Measurements from ENCODE around the gene TRMU.

The TRMU gene

GRCh38 chr22:46336119-46337078, 885 bp downstream of the TRMU start:
- DNase-seq (ENCODE audit: low read depth in 2 of 2), result no peak

- DNase-seq (ENCODE audit: low read depth in 2 of 2), result no peak
Measured at GRCh38 chr22:46337870-46338269, 2.4 kb downstream of the TRMU start.

- DNase-seq (ENCODE audit: low read depth in 2 of 2), result no peak
Measured at GRCh38 chr22:46338636-46339035, 3.1 kb downstream of the TRMU start.

- DNase-seq (ENCODE audit: low read depth in 2 of 2), result no peak
Measured at GRCh38 chr22:46339956-46340355, 4.4 kb downstream of the TRMU start.

- no peak for DNase-seq (ENCODE audit: low read depth in 2 of 2)
Measured at GRCh38 chr22:46340676-46341075, 5.2 kb downstream of the TRMU start.

- no peak for DNase-seq (ENCODE audit: low read depth in 2 of 2)
Measured at GRCh38 chr22:46346680-46347405, 11.3 kb downstream of the TRMU start.

- no peak for DNase-seq (ENCODE audit: low read depth in 2 of 2)
Measured at GRCh38 chr22:46347646-46348045, 12.1 kb downstream of the TRMU start.

- no peak for DNase-seq (ENCODE audit: low read depth in 2 of 2)
Measured at GRCh38 chr22:46348099-46348695, 12.7 kb downstream of the TRMU start.

GRCh38 chr22:46349238-46349637, 13.7 kb downstream of the TRMU start:
- no peak for DNase-seq (ENCODE audit: low read depth in 2 of 2)

- DNase-seq (ENCODE audit: low read depth in 2 of 2), result no peak
Measured at GRCh38 chr22:46349681-46350080, 14.2 kb downstream of the TRMU start.

GRCh38 chr22:46350121-46350520, 14.6 kb downstream of the TRMU start:
- no peak for DNase-seq (ENCODE audit: low read depth in 2 of 2)

GRCh38 chr22:46350646-46351045, 15.1 kb downstream of the TRMU start:
- no peak for DNase-seq (ENCODE audit: low read depth in 2 of 2)

GRCh38 chr22:46351131-46351735, 15.7 kb downstream of the TRMU start:
- no peak for DNase-seq (ENCODE audit: low read depth in 2 of 2)

- DNase-seq (ENCODE audit: low read depth in 2 of 2), result no peak
Measured at GRCh38 chr22:46351767-46352166, 16.3 kb downstream of the TRMU start.

- no peak for DNase-seq (ENCODE audit: low read depth in 2 of 2)
Measured at GRCh38 chr22:46352276-46352675, 16.8 kb downstream of the TRMU start.

GRCh38 chr22:46352691-46353386, 17.3 kb downstream of the TRMU start:
- no peak for DNase-seq (ENCODE audit: low read depth in 2 of 2)

- DNase-seq (ENCODE audit: low read depth in 2 of 2), result no peak
Measured at GRCh38 chr22:46353483-46354105, 18.1 kb downstream of the TRMU start.

- no peak for DNase-seq (ENCODE audit: low read depth in 2 of 2)
Measured at GRCh38 chr22:46354176-46354992, 18.9 kb downstream of the TRMU start.

GRCh38 chr22:46354993-46355305, 19.4 kb downstream of the TRMU start:
- DNase-seq (ENCODE audit: low read depth in 2 of 2), result no peak

GRCh38 chr22:46355369-46355995, 20.0 kb downstream of the TRMU start:
- peak; percentile 45 to 55 for DNase-seq (ENCODE audit: low read depth in 2 of 2)

Data from stimulated activated CD8-positive, alpha-beta memory T cell treated with anti-CD3 and anti-CD28 coated beads, Interleukin-2, amount 100 ng/mL, for 48 hours (primary cell).